ENCODE results near the gene P2RX7.

The P2RX7 gene

GRCh38 chr12:121209624-121210572 lies 77.2 kb downstream of the P2RX7 start, which contains the start of gene P2RX4:
Gene P2RX4, plus strand, starts transcription at chr12:121210129. Its CDS starts 36 bp downstream, at chr12:121210165.
- peak within 1 kb of the TSS; percentile 75 for H3K27ac ChIP-seq (ENCODE audit: low read depth, low read length, severe bottlenecking)
- no peaks in the 10 kb centered on the region for H3K9me3 ChIP-seq (ENCODE audit: control insufficient read depth, low read length)
- peak within 1 kb of the TSS; percentile 79 for H3K4me3 ChIP-seq (ENCODE audit: extremely low read depth, insufficient read depth, low read length, poor library complexity, severe bottlenecking)
- H3K4me1 ChIP-seq (ENCODE audit: control insufficient read depth, insufficient read depth, low read length, poor library complexity, severe bottlenecking), result peaks cover 8% of the 10 kb centered on the region
- 1 to 5% methylated on average over 58 to 88 of the region's 97 CpGs for WGBS, 2 experiments (ENCODE audit: insufficient coverage in 2 of 2)
- peaks cover 9% of the 10 kb centered on the region for H3K36me3 ChIP-seq (ENCODE audit: control insufficient read depth, insufficient read depth, low read length)

- H3K27ac ChIP-seq (ENCODE audit: low read depth, low read length, severe bottlenecking), result no peak overlapping the region
- H3K4me3 ChIP-seq (ENCODE audit: extremely low read depth, insufficient read depth, low read length, poor library complexity, severe bottlenecking), result no peak overlapping the region
- H3K36me3 ChIP-seq (ENCODE audit: control insufficient read depth, insufficient read depth, low read length), result peaks cover 20% of the 10 kb centered on the region
- peaks cover 10% of the 10 kb centered on the region for H3K4me1 ChIP-seq (ENCODE audit: control insufficient read depth, insufficient read depth, low read length, poor library complexity, severe bottlenecking)
- 93 to 96% methylated on average over 3 to 4 of the region's 5 CpGs for WGBS, 2 experiments (ENCODE audit: insufficient coverage in 2 of 2)
- no peaks in the 10 kb centered on the region for H3K9me3 ChIP-seq (ENCODE audit: control insufficient read depth, low read length)
Observed at GRCh38 chr12:121212875-121213274, 80.2 kb downstream of the P2RX7 start.

GRCh38 chr12:121214166-121214777 lies 81.6 kb downstream of the P2RX7 start:
- H3K27ac ChIP-seq (ENCODE audit: low read depth, low read length, severe bottlenecking), result peak overlapping the region; percentile 65
- no peak overlapping the region for H3K4me3 ChIP-seq (ENCODE audit: extremely low read depth, insufficient read depth, low read length, poor library complexity, severe bottlenecking)
- WGBS, 2 experiments (ENCODE audit: insufficient coverage in 2 of 2), result 94 to 96% methylated on average over 8 of the region's 11 CpGs
- peaks cover 29% of the 10 kb centered on the region for H3K36me3 ChIP-seq (ENCODE audit: control insufficient read depth, insufficient read depth, low read length)
- peaks cover 10% of the 10 kb centered on the region for H3K4me1 ChIP-seq (ENCODE audit: control insufficient read depth, insufficient read depth, low read length, poor library complexity, severe bottlenecking)
- H3K9me3 ChIP-seq (ENCODE audit: control insufficient read depth, low read length), result no peaks in the 10 kb centered on the region

- H3K27ac ChIP-seq (ENCODE audit: low read depth, low read length, severe bottlenecking), result peak overlapping the region; percentile 65
- peaks cover 29% of the 10 kb centered on the region for H3K36me3 ChIP-seq (ENCODE audit: control insufficient read depth, insufficient read depth, low read length)
- no peaks in the 10 kb centered on the region for H3K9me3 ChIP-seq (ENCODE audit: control insufficient read depth, low read length)
- H3K4me1 ChIP-seq (ENCODE audit: control insufficient read depth, insufficient read depth, low read length, poor library complexity, severe bottlenecking), result peaks cover 10% of the 10 kb centered on the region
- H3K4me3 ChIP-seq (ENCODE audit: extremely low read depth, insufficient read depth, low read length, poor library complexity, severe bottlenecking), result no peak overlapping the region
- WGBS, 2 experiments (ENCODE audit: insufficient coverage in 2 of 2), result 95% methylated on average over 7 to 9 of the region's 14 CpGs
Observed at GRCh38 chr12:121214855-121215745, 82.4 kb downstream of the P2RX7 start.

- WGBS, 2 experiments (ENCODE audit: insufficient coverage in 2 of 2), result 100% methylated on average over 1 to 2 of the region's 4 CpGs
- Histone ChIP-seq H3K27ac (ENCODE audit: low read depth, low read length, severe bottlenecking) (no peak overlapping the region), H3K4me1 (ENCODE audit: control insufficient read depth, insufficient read depth, low read length, poor library complexity, severe bottlenecking) (peaks cover 10% of the 10 kb centered on the region), H3K4me3 (ENCODE audit: extremely low read depth, insufficient read depth, low read length, poor library complexity, severe bottlenecking) (no peak overlapping the region), H3K9me3 (ENCODE audit: control insufficient read depth, low read length) (no peaks in the 10 kb centered on the region), H3K36me3 (ENCODE audit: control insufficient read depth, insufficient read depth, low read length) (peaks cover 29% of the 10 kb centered on the region)
Observed at GRCh38 chr12:121216102-121216501, 83.4 kb downstream of the P2RX7 start.

- peaks cover 10% of the 10 kb centered on the region for H3K4me1 ChIP-seq (ENCODE audit: control insufficient read depth, insufficient read depth, low read length, poor library complexity, severe bottlenecking)
- 85 to 93% methylated on average over 8 of the region's 8 CpGs for WGBS, 2 experiments (ENCODE audit: insufficient coverage in 2 of 2)
- H3K9me3 ChIP-seq (ENCODE audit: control insufficient read depth, low read length), result no peaks in the 10 kb centered on the region
- H3K27ac ChIP-seq (ENCODE audit: low read depth, low read length, severe bottlenecking), result no peak overlapping the region
- peaks cover 29% of the 10 kb centered on the region for H3K36me3 ChIP-seq (ENCODE audit: control insufficient read depth, insufficient read depth, low read length)
- H3K4me3 ChIP-seq (ENCODE audit: extremely low read depth, insufficient read depth, low read length, poor library complexity, severe bottlenecking), result no peak overlapping the region
Observed at GRCh38 chr12:121217063-121217462, 84.4 kb downstream of the P2RX7 start.

GRCh38 chr12:121217761-121218160 lies 85.1 kb downstream of the P2RX7 start:
- Histone ChIP-seq H3K36me3 (ENCODE audit: control insufficient read depth, insufficient read depth, low read length) (peaks cover 32% of the 10 kb centered on the region), H3K4me1 (ENCODE audit: control insufficient read depth, insufficient read depth, low read length, poor library complexity, severe bottlenecking) (peaks cover 10% of the 10 kb centered on the region), H3K9me3 (ENCODE audit: control insufficient read depth, low read length) (no peaks in the 10 kb centered on the region), H3K27ac (ENCODE audit: low read depth, low read length, severe bottlenecking) (no peak overlapping the region), H3K4me3 (ENCODE audit: extremely low read depth, insufficient read depth, low read length, poor library complexity, severe bottlenecking) (no peak overlapping the region)
- 99 to 100% methylated on average over 4 to 5 of the region's 5 CpGs for WGBS, 2 experiments (ENCODE audit: insufficient coverage in 2 of 2)

GRCh38 chr12:121218588-121219352 lies 86.1 kb downstream of the P2RX7 start:
- no peak overlapping the region for H3K4me3 ChIP-seq (ENCODE audit: extremely low read depth, insufficient read depth, low read length, poor library complexity, severe bottlenecking)
- H3K9me3 ChIP-seq (ENCODE audit: control insufficient read depth, low read length), result no peaks in the 10 kb centered on the region
- 90 to 91% methylated on average over 14 to 16 of the region's 18 CpGs for WGBS, 2 experiments (ENCODE audit: insufficient coverage in 2 of 2)
- H3K27ac ChIP-seq (ENCODE audit: low read depth, low read length, severe bottlenecking), result no peak overlapping the region
- peaks cover 10% of the 10 kb centered on the region for H3K4me1 ChIP-seq (ENCODE audit: control insufficient read depth, insufficient read depth, low read length, poor library complexity, severe bottlenecking)
- H3K36me3 ChIP-seq (ENCODE audit: control insufficient read depth, insufficient read depth, low read length), result peaks cover 33% of the 10 kb centered on the region

- 94 to 100% methylated on average over 3 of the region's 3 CpGs for WGBS, 2 experiments (ENCODE audit: insufficient coverage in 2 of 2)
- H3K36me3 ChIP-seq (ENCODE audit: control insufficient read depth, insufficient read depth, low read length), result peaks cover 39% of the 10 kb centered on the region
- no peak overlapping the region for H3K27ac ChIP-seq (ENCODE audit: low read depth, low read length, severe bottlenecking)
- no peaks in the 10 kb centered on the region for H3K9me3 ChIP-seq (ENCODE audit: control insufficient read depth, low read length)
- no peak overlapping the region for H3K4me3 ChIP-seq (ENCODE audit: extremely low read depth, insufficient read depth, low read length, poor library complexity, severe bottlenecking)
- H3K4me1 ChIP-seq (ENCODE audit: control insufficient read depth, insufficient read depth, low read length, poor library complexity, severe bottlenecking), result peaks cover 7% of the 10 kb centered on the region
Observed at GRCh38 chr12:121219353-121219986, 86.8 kb downstream of the P2RX7 start.

Measured in mesodermal cell (in vitro differentiated cells).